Prostate gland (tissue), 2 donors: ENCODE data around the gene CHCHD3. TPM values are rescaled to one million over a fixed set of nuclear protein-coding genes. Genes with fewer than 3 reads are reported as not detected.

Experiments used
- DNase-seq: peaks from one replicate; pipeline ENCODE4 v3.0.0-alpha.2; 2019; ENCODE audit warnings: low spot score
- H3K27ac ChIP-seq, 2 donors: fragments of 200-600 bp; sonication (generic); 2 replicates each; pipeline ENCODE4 v1.5.1; 2017 to 2019
- H3K27me3 ChIP-seq: fragments of 200-600 bp; sonication (generic); replicated peaks from 2 replicates; pipeline ENCODE4 v1.5.1; 2019; ENCODE audit not compliant: insufficient read depth
- H3K36me3 ChIP-seq, 2 donors: fragments of 200-600 bp; sonication (generic); 1 replicate in 1 of 2; 2 replicates in 1 of 2; pipeline versions ENCODE4 v1.5.1 to v1.8.1; 2017 to 2019
- H3K4me1 ChIP-seq: fragments of 200-600 bp; sonication (generic); replicated peaks from 2 replicates; pipeline ENCODE4 v1.5.1; 2019
- H3K4me3 ChIP-seq, 2 donors: fragments of 200-600 bp; sonication (generic); 2 replicates each; pipeline ENCODE4 v1.5.1; 2017 to 2019
- H3K9me3 ChIP-seq: fragments of 200-600 bp; sonication (generic); 2 replicates; pipeline ENCODE4 v1.5.1; 2017
- CTCF ChIP-seq, 4 experiments: fragments of 200-600 bp in 2 of 4; fragments of 450-650 bp in 2 of 4; sonication (generic) in 2 of 4; IDR thresholded peaks; 1 replicate in 3 of 4; 2 replicates in 1 of 4; pipeline ENCODE4 v1.5.1; 2016 to 2019; ENCODE audit warnings: antibody characterized with exemption in 4 of 4, mild to moderate bottlenecking in 2 of 4, moderate library complexity in 2 of 4
- POLR2A ChIP-seq: fragments of 450-650 bp; IDR thresholded peaks from one replicate; pipeline ENCODE4 v1.6.1; 2016; ENCODE audit warnings: antibody characterized with exemption, mild to moderate bottlenecking
- POLR2AphosphoS5 ChIP-seq: sonication (generic); formaldehyde crosslinking; IDR thresholded peaks from one replicate; pipeline ENCODE4 v1.6.1; 2017; ENCODE audit warnings: antibody characterized with exemption
- WGBS: methylation state at CpG from one replicate; pipeline ENCODE4 v1.1.5; 2018; 5-methylcytosine and 5-hydroxymethylcytosine counted together
- intact Hi-C: fragments of 100-400 bp; cut with DNase I; formaldehyde crosslinking; loops from one replicate; pipeline ENCODE4 v1.14.2; 2022
- total RNA-seq, 2 donors: library from RNA; depleted of rRNA; stranded (reverse); fragments of >200 nt; gene quantifications; one replicate each; pipeline ENCODE4 v1.1.0, GENCODE V29; 2016

The CHCHD3 gene
- total RNA-seq, 2 donors from 2014 or later = 33.2 to 40.9 TPM

- Histone ChIP-seq H3K27ac (no peak overlapping the region), H3K27me3 (no peaks in the 10 kb centered on the region), H3K4me3 (no peak overlapping the region), H3K9me3 (no peaks in the 10 kb centered on the region), H3K4me1 (no peaks in the 10 kb centered on the region), H3K36me3 (no peaks in the 10 kb centered on the region)
- no peak for DNase-seq
- intact Hi-C loops = no loop called here
- TF ChIP-seq CTCF (IDR thresholded peaks at IDR 0.05) (no peak), POLR2A (no peak), POLR2AphosphoS5 (no peak)
- WGBS = 65% methylated on average over 3 of the region's 3 CpGs
Observed at GRCh38 chr7:133021196-133021595, 60.7 kb downstream of the CHCHD3 start.

- intact Hi-C loops = no loop called here
- H3K9me3 ChIP-seq = no peaks in the 10 kb centered on the region
- no peaks in the 10 kb centered on the region for H3K36me3 ChIP-seq
- no peak for TF ChIP-seq CTCF (IDR thresholded peaks at IDR 0.05)
- TF ChIP-seq POLR2A = no peak
- TF ChIP-seq POLR2AphosphoS5 = no peak
- H3K4me3 ChIP-seq = no peak overlapping the region
- no peaks in the 10 kb centered on the region for H3K27me3 ChIP-seq
- no peaks in the 10 kb centered on the region for H3K4me1 ChIP-seq
- 93% methylated on average over 6 of the region's 6 CpGs for WGBS
- no peak for DNase-seq
- H3K27ac ChIP-seq = no peak overlapping the region
Observed at GRCh38 chr7:133020496-133020895, 61.4 kb downstream of the CHCHD3 start.

- Histone ChIP-seq H3K9me3 (no peaks in the 10 kb centered on the region), H3K27me3 (no peaks in the 10 kb centered on the region), H3K4me3 (no peak overlapping the region), H3K27ac (no peak overlapping the region), H3K4me1 (no peaks in the 10 kb centered on the region), H3K36me3 (no peaks in the 10 kb centered on the region)
- 98% methylated on average over 2 of the region's 2 CpGs for WGBS
- intact Hi-C loops = no loop called here
- TF ChIP-seq CTCF (IDR thresholded peaks at IDR 0.05) (no peak), POLR2A (no peak), POLR2AphosphoS5 (no peak)
- DNase-seq = no peak
Observed at GRCh38 chr7:133019590-133019989, 62.3 kb downstream of the CHCHD3 start.

- Histone ChIP-seq H3K4me3 (no peak overlapping the region), H3K4me1 (no peaks in the 10 kb centered on the region), H3K9me3 (no peaks in the 10 kb centered on the region), H3K36me3 (no peaks in the 10 kb centered on the region), H3K27me3 (no peaks in the 10 kb centered on the region), H3K27ac (no peak overlapping the region)
- no peak for DNase-seq
- intact Hi-C loops = no loop called here
- 68% methylated on average over 4 of the region's 4 CpGs for WGBS
- TF ChIP-seq POLR2A (no peak), POLR2AphosphoS5 (no peak), CTCF (IDR thresholded peaks at IDR 0.05) (no peak)
Observed at GRCh38 chr7:133016604-133017003, 65.3 kb downstream of the CHCHD3 start.

GRCh38 chr7:133015888-133016287, 66.0 kb downstream of the CHCHD3 start:
- no peak for DNase-seq
- TF ChIP-seq POLR2AphosphoS5 = no peak
- TF ChIP-seq POLR2A = no peak
- no peak for TF ChIP-seq CTCF (IDR thresholded peaks at IDR 0.05)
- Histone ChIP-seq H3K27me3 (no peaks in the 10 kb centered on the region), H3K4me3 (no peak overlapping the region), H3K9me3 (no peaks in the 10 kb centered on the region), H3K36me3 (no peaks in the 10 kb centered on the region), H3K4me1 (no peaks in the 10 kb centered on the region), H3K27ac (no peak overlapping the region)
- intact Hi-C loops = no loop called here
